ENCODE data around the gene KIF23.

Gene KIF23

DNA sequence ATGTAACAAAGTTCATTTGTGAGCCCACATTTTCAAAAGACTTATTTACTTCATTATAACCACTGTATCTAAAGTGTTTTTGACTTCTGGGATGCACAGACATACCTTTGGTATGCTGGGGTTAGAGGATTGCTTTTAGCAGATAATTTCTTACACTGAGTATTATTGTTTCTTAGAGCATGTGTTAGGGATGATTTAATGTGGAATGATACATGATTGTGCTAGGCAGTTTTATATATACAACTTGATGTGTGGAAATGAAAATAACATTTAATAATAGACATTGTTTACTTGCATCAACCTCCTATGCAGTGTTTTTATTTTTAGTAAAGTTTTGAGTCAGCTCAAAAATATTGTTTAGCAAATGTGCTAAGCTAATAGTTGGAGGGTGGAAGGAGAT lies 3.4 kb downstream of the KIF23 start:
- Histone ChIP-seq H3K36me3 (ENCODE audit: insufficient read depth) (peaks cover 10% of the 10 kb centered on the region; the same call in 1 of the 2 replicates), H2AFZ (ENCODE audit: low read depth) (no peak overlapping the region), H3K4me1 (ENCODE audit: low read depth, poor library complexity, severe bottlenecking) (peaks cover 33% of the 10 kb centered on the region), H3K4me2 (no peak overlapping the region), H3K79me2 (ENCODE audit: insufficient read depth, low read depth) (peaks cover 52% of the 10 kb centered on the region), H4K20me1 (ENCODE audit: insufficient read depth) (peaks cover 10% of the 10 kb centered on the region; the same call in 1 of the 2 replicates), H3K27ac (no peak overlapping the region), H3K9ac (no peak overlapping the region), H3K27me3 (ENCODE audit: insufficient read depth, low read depth) (no peaks in the 10 kb centered on the region), H3K4me3 (IDR thresholded peaks at IDR 0.05; ENCODE audit: insufficient read depth, low read depth, low read length) (no peak overlapping the region)
- TF ChIP-seq, protein P1, sequence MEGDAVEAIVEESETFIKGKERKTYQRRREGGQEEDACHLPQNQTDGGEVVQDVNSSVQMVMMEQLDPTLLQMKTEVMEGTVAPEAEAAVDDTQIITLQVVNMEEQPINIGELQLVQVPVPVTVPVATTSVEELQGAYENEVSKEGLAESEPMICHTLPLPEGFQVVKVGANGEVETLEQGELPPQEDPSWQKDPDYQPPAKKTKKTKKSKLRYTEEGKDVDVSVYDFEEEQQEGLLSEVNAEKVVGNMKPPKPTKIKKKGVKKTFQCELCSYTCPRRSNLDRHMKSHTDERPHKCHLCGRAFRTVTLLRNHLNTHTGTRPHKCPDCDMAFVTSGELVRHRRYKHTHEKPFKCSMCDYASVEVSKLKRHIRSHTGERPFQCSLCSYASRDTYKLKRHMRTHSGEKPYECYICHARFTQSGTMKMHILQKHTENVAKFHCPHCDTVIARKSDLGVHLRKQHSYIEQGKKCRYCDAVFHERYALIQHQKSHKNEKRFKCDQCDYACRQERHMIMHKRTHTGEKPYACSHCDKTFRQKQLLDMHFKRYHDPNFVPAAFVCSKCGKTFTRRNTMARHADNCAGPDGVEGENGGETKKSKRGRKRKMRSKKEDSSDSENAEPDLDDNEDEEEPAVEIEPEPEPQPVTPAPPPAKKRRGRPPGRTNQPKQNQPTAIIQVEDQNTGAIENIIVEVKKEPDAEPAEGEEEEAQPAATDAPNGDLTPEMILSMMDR (conservative IDR thresholded peaks at IDR 0.05; ENCODE audit: low read depth, low read length), result no peak

DNA sequence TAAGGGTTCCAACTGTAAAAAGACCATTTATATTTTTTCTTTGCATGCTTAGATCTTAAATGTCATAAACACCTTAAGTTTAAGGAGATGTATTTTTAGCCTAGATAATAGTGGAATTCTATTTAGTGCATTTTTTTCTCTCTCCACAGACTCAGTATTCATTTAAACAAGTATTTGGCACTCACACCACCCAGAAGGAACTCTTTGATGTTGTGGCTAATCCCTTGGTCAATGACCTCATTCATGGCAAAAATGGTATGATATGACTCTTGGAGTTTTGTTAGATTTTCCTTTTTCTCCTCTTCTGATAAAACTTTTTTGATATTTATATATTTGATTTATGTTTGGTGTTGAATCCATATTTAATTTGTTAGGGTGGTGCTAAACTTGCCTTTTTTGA lies 7.3 kb downstream of the KIF23 start:
- H3K79me2 ChIP-seq (ENCODE audit: insufficient read depth, low read depth), result peaks cover 33% of the 10 kb centered on the region

DNA sequence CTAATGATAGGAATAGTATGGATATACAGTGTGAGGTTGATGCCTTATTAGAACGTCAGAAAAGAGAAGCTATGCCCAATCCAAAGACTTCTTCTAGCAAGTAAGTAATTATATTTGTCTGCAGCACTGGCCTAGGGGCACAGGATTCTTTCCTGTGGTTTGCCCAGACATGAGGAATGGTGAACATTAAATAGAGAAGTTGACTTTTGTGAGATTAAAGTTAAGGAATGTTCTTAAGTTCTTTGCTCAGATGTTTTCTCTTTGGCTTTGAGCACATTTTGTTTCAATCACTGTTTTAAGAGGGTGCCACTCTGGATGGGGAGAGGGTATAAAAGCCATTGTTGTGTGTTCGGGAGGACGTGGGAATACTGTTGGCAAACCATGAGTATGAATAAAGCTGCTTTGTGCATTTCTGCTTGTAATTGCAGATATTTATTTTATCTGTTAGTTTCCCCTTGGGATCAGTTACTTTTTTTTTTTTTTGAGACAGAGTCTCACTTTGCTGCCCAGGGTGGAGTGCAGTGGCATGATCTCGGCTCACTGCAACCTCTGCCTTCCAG lies 8.3 kb downstream of the KIF23 start:
- Histone ChIP-seq H3K27ac (no peak overlapping the region), H4K20me1 (ENCODE audit: insufficient read depth) (no peaks in the 10 kb centered on the region), H3K27me3 (ENCODE audit: insufficient read depth, low read depth) (no peaks in the 10 kb centered on the region), H3K4me1 (ENCODE audit: low read depth, poor library complexity, severe bottlenecking) (peaks cover 6% of the 10 kb centered on the region), H3K36me3 (ENCODE audit: insufficient read depth) (peaks cover 23% of the 10 kb centered on the region), H3K9ac (no peak overlapping the region), H3K4me3 (IDR thresholded peaks at IDR 0.05; ENCODE audit: insufficient read depth, low read depth, low read length) (no peak overlapping the region), H3K79me2 (ENCODE audit: insufficient read depth, low read depth) (peaks cover 25% of the 10 kb centered on the region; the same call in 1 of the 2 replicates), H2AFZ (ENCODE audit: low read depth) (no peak overlapping the region), H3K4me2 (no peak overlapping the region)
- TF ChIP-seq, protein P1 (conservative IDR thresholded peaks at IDR 0.05; ENCODE audit: low read depth, low read length), result no peak

More for the DNA sequence above, 7.3 kb downstream of the KIF23 start:
- Histone ChIP-seq H3K9ac (no peak overlapping the region), H3K4me2 (no peak overlapping the region), H4K20me1 (ENCODE audit: insufficient read depth) (no peaks in the 10 kb centered on the region), H3K36me3 (ENCODE audit: insufficient read depth) (peaks cover 19% of the 10 kb centered on the region), H3K4me3 (IDR thresholded peaks at IDR 0.05; ENCODE audit: insufficient read depth, low read depth, low read length) (no peak overlapping the region), H3K27me3 (ENCODE audit: insufficient read depth, low read depth) (no peaks in the 10 kb centered on the region), H3K4me1 (ENCODE audit: low read depth, poor library complexity, severe bottlenecking) (peaks cover 13% of the 10 kb centered on the region), H3K27ac (no peak overlapping the region), H2AFZ (ENCODE audit: low read depth) (no peak overlapping the region)
- TF ChIP-seq, protein P1 (conservative IDR thresholded peaks at IDR 0.05; ENCODE audit: low read depth, low read length), result no peak

DNA sequence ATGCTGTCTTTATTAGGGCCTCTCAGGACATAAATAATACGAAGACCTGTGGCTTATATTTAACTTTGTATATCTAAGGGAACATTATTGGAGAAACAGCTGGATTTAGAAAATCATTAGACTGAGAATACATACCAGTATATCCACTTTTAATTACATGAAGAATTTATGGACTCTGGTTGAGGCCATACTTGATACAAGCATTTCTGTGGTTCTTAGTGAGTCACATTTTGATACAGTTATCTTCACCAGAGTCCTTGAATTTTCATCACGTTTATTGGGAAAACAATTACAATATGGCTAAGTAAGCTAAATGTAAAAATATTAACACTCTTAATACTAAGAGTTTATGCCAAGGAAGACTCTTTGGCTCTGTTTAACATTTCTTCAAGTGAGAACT lies 9.9 kb downstream of the KIF23 start:
- Histone ChIP-seq H3K27ac (no peak overlapping the region), H3K9ac (no peak overlapping the region), H3K4me1 (ENCODE audit: low read depth, poor library complexity, severe bottlenecking) (no peaks in the 10 kb centered on the region), H3K4me2 (no peak overlapping the region), H4K20me1 (ENCODE audit: insufficient read depth) (no peaks in the 10 kb centered on the region), H3K27me3 (ENCODE audit: insufficient read depth, low read depth) (no peaks in the 10 kb centered on the region), H2AFZ (ENCODE audit: low read depth) (no peak overlapping the region), H3K36me3 (ENCODE audit: insufficient read depth) (peaks cover 20% of the 10 kb centered on the region), H3K79me2 (ENCODE audit: insufficient read depth, low read depth) (peaks cover 12% of the 10 kb centered on the region; the same call in 1 of the 2 replicates), H3K4me3 (IDR thresholded peaks at IDR 0.05; ENCODE audit: insufficient read depth, low read depth, low read length) (no peak overlapping the region)
- TF ChIP-seq, protein P1 (conservative IDR thresholded peaks at IDR 0.05; ENCODE audit: low read depth, low read length), result no peak
